ENCODE results near the gene GPNMB. TPM values are rescaled to one million over a fixed set of nuclear protein-coding genes. Genes with fewer than 3 reads are reported as not detected.

Gene GPNMB
- total RNA-seq, 4 donors from 2014 or later: 42.5 to 127 (median 93.7) TPM

DNA sequence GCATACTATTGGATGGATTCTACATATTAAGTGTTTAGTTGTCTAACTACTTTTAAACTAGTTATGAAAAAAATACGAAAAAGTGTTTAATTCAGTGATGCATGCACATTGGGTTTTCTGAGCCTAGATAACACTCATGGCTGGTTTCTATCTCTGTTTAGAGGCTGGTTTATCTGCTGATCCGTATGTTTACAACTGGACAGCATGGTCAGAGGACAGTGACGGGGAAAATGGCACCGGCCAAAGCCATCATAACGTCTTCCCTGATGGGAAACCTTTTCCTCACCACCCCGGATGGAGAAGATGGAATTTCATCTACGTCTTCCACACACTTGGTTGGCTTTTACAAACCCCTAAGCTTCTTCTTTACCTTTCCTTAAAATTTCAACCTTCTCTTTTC, 10.2 kb downstream of the GPNMB start:
- Histone ChIP-seq H3K27ac (no peak overlapping the region), H3K27me3 (no peaks in the 10 kb centered on the region), H3K36me3 (no peaks in the 10 kb centered on the region), H3K9me3 (no peaks in the 10 kb centered on the region), H3K4me1 (no peaks in the 10 kb centered on the region), H3K4me3 (no peak overlapping the region)
- DNase-seq: no peak
- no peak for TF ChIP-seq POLR2A (IDR thresholded peaks at IDR 0.05)
- TF ChIP-seq, protein P1, sequence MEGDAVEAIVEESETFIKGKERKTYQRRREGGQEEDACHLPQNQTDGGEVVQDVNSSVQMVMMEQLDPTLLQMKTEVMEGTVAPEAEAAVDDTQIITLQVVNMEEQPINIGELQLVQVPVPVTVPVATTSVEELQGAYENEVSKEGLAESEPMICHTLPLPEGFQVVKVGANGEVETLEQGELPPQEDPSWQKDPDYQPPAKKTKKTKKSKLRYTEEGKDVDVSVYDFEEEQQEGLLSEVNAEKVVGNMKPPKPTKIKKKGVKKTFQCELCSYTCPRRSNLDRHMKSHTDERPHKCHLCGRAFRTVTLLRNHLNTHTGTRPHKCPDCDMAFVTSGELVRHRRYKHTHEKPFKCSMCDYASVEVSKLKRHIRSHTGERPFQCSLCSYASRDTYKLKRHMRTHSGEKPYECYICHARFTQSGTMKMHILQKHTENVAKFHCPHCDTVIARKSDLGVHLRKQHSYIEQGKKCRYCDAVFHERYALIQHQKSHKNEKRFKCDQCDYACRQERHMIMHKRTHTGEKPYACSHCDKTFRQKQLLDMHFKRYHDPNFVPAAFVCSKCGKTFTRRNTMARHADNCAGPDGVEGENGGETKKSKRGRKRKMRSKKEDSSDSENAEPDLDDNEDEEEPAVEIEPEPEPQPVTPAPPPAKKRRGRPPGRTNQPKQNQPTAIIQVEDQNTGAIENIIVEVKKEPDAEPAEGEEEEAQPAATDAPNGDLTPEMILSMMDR (IDR thresholded peaks at IDR 0.05): no peak
- intact Hi-C loops (cut with DNase I; ENCODE audit: low total_unique reads): no loop called here

DNA sequence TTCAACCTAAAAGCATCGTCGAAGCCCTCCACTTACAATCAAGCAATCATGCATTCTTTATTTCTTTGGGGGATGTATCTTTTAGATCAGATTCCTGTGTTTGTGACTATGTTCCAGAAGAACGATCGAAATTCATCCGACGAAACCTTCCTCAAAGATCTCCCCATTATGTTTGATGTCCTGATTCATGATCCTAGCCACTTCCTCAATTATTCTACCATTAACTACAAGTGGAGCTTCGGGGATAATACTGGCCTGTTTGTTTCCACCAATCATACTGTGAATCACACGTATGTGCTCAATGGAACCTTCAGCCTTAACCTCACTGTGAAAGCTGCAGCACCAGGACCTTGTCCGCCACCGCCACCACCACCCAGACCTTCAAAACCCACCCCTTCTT, 13.8 kb downstream of the GPNMB start:
- intact Hi-C loops (cut with DNase I; ENCODE audit: low total_unique reads): no loop called here
- no peaks in the 10 kb centered on the region for H3K27me3 ChIP-seq
- H3K4me1 ChIP-seq: no peaks in the 10 kb centered on the region
- H3K36me3 ChIP-seq: no peaks in the 10 kb centered on the region
- TF ChIP-seq POLR2A (IDR thresholded peaks at IDR 0.05): no peak
- no peak for DNase-seq
- H3K27ac ChIP-seq: no peak overlapping the region
- no peaks in the 10 kb centered on the region for H3K9me3 ChIP-seq
- no peak overlapping the region for H3K4me3 ChIP-seq

DNA sequence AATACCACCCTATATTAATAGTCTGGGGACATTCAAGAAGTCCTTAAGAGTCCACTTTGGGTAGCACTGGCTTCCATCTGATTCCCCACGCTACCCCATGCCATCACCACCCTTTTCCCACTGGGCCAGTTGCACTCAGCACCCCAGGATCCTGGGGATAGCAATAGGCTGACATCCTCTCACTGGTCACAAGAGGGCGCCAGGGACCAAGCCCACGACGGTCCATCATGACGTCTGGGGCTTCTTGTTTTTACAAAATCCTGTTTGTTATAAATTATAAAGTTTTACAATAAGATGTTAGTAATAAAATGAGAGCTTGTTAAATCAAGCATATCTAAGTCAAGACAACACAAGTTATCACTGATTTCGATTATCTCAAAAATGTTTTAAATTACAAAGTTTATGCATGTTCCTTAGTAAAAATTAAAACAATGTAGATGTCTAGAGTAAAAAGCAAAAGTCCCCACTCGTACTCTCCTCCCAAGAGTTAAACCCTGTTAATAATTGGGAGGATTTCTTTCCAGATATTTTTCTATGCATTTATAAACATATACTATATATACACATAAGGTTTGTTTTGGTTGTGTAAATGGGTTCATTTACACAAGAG, 15.4 kb downstream of the GPNMB start:
- Histone ChIP-seq H3K4me3 (no peak overlapping the region), H3K27ac (no peak overlapping the region), H3K4me1 (no peaks in the 10 kb centered on the region), H3K9me3 (no peaks in the 10 kb centered on the region), H3K27me3 (no peaks in the 10 kb centered on the region), H3K36me3 (no peaks in the 10 kb centered on the region)
- TF ChIP-seq, protein P1 (IDR thresholded peaks at IDR 0.05): peak; percentile 44 to 73 (median 54)
- TF ChIP-seq POLR2A (IDR thresholded peaks at IDR 0.05): no peak
- peak; percentile 44 to 55 for DNase-seq
- intact Hi-C loops (cut with DNase I; ENCODE audit: low total_unique reads): no loop called here

DNA sequence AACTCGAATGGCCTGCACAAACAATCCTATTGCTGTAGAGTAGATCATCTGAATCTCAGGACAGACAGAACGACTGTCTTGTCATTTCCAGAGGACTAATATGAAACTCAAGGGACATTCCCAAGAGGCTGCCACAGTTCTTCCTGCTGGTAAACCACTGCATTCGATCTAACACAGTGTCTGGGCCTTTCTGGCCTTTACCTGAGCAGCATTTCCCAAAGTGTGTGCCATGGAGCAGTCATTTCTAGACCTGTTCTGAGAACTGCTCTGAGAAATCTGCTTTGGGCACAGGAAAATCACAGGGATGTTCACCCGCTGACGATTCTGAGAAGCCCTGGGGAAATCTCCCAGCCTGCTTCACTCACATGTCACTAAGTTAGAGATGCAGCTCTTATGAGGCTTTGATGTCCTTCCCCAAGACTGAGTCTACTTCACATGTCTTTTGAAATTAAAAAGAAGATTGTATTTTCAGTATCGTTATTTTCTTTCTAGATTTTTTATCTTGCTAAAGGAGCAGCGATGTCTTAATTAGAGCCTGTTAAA, 18.4 kb downstream of the GPNMB start:
- Histone ChIP-seq H3K36me3 (no peaks in the 10 kb centered on the region), H3K27me3 (no peaks in the 10 kb centered on the region), H3K9me3 (no peaks in the 10 kb centered on the region), H3K4me1 (no peaks in the 10 kb centered on the region), H3K4me3 (no peak overlapping the region), H3K27ac (no peak overlapping the region)
- no peak for DNase-seq
- TF ChIP-seq, protein P1 (IDR thresholded peaks at IDR 0.05): no peak
- no peak for TF ChIP-seq POLR2A (IDR thresholded peaks at IDR 0.05)
- intact Hi-C loops (cut with DNase I; ENCODE audit: low total_unique reads): no loop called here

DNA sequence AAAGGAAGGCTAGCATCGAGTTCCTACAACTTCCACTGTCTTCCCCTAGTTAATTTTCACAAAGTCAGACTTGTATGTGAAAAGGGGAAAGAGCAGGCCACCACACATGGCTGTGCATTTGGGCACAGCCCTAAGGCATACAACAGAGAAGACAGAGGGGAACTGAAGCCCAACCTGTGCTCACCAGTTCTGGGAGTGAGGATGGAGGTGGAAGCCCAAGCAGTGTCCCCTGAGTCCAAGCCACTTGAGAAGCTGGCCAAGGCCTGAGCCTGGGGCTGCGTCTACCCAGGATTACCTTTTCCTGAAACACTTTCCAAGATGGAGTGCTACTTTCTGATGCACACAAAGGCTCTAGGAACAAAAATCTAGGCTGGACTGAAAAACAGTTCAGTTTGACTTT, 20.3 kb downstream of the GPNMB start:
- Histone ChIP-seq H3K9me3 (no peaks in the 10 kb centered on the region), H3K4me1 (no peaks in the 10 kb centered on the region), H3K4me3 (no peak overlapping the region), H3K27ac (no peak overlapping the region), H3K27me3 (no peaks in the 10 kb centered on the region), H3K36me3 (no peaks in the 10 kb centered on the region)
- no peak for TF ChIP-seq POLR2A (IDR thresholded peaks at IDR 0.05)
- TF ChIP-seq, protein P1 (IDR thresholded peaks at IDR 0.05): no peak
- intact Hi-C loops (cut with DNase I; ENCODE audit: low total_unique reads): no loop called here
- no peak for DNase-seq
